ENCODE measurements around the gene TREX2. TPM values are rescaled to one million over a fixed set of nuclear protein-coding genes. Genes with fewer than 3 reads are reported as not detected.

Gene TREX2
- total and polyA plus RNA-seq, 2 experiments from 2014 or later: 0.81 to 1.7 TPM

DNA sequence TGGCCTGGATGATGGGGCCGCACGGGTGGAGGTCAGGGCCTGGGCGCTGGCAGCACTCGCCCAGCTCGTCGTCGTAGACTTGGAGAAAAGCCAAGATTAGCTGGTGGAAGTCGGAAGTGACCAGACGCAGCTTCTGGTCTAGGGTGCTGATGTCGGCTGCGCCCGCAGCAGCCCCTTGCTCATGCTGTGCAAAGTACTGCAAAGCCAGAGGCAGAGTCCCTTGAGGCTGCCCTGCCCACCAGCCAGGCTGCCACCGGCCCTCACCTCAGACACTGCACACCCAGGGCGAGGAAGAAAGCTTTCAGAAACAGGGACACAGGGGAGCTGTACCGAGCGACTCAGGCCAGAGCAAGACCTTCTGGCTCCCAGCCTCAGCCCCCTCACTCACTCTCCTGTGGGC is 9.7 kb upstream of the TREX2 start:
- Histone ChIP-seq H4K20me1 (replicated peaks; ENCODE audit: insufficient read depth) (no peaks in the 10 kb centered on the region), H3K36me3 (ENCODE audit: insufficient read depth) (no peaks in the 10 kb centered on the region), H3K4me3 (no peak overlapping the region), H3F3A (replicated peaks; ENCODE audit: low read depth) (no peaks in the 10 kb centered on the region), H3K4me1 (ENCODE audit: insufficient read depth) (no peaks in the 10 kb centered on the region), H3K27me3 (ENCODE audit: insufficient read depth) (no peaks in the 10 kb centered on the region), H3K79me2 (replicated peaks; ENCODE audit: insufficient read depth) (no peaks in the 10 kb centered on the region), H3K4me2 (no peak overlapping the region), H2AFZ (no peak overlapping the region), H3K9me2 (ENCODE audit: insufficient read depth) (no peaks in the 10 kb centered on the region), H3K27ac (ENCODE audit: low read depth) (no peak overlapping the region)
- H3K4me3 Mint-ChIP-seq: no peak overlapping the region
- DNase-seq (ENCODE audit: low spot score): no peak
- no peak overlapping the region for H3K27ac Mint-ChIP-seq
- peaks cover 4% of the 10 kb centered on the region for H3K27me3 Mint-ChIP-seq (ENCODE audit: insufficient read depth, low read depth, poor library complexity)
- no peaks in the 10 kb centered on the region for H3K4me1 Mint-ChIP-seq
- TF ChIP-seq, protein P1, sequence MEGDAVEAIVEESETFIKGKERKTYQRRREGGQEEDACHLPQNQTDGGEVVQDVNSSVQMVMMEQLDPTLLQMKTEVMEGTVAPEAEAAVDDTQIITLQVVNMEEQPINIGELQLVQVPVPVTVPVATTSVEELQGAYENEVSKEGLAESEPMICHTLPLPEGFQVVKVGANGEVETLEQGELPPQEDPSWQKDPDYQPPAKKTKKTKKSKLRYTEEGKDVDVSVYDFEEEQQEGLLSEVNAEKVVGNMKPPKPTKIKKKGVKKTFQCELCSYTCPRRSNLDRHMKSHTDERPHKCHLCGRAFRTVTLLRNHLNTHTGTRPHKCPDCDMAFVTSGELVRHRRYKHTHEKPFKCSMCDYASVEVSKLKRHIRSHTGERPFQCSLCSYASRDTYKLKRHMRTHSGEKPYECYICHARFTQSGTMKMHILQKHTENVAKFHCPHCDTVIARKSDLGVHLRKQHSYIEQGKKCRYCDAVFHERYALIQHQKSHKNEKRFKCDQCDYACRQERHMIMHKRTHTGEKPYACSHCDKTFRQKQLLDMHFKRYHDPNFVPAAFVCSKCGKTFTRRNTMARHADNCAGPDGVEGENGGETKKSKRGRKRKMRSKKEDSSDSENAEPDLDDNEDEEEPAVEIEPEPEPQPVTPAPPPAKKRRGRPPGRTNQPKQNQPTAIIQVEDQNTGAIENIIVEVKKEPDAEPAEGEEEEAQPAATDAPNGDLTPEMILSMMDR (conservative IDR thresholded peaks at IDR 0.05; ENCODE audit: low read depth in 2 of 2): no peak
- TF ChIP-seq, protein P2, sequence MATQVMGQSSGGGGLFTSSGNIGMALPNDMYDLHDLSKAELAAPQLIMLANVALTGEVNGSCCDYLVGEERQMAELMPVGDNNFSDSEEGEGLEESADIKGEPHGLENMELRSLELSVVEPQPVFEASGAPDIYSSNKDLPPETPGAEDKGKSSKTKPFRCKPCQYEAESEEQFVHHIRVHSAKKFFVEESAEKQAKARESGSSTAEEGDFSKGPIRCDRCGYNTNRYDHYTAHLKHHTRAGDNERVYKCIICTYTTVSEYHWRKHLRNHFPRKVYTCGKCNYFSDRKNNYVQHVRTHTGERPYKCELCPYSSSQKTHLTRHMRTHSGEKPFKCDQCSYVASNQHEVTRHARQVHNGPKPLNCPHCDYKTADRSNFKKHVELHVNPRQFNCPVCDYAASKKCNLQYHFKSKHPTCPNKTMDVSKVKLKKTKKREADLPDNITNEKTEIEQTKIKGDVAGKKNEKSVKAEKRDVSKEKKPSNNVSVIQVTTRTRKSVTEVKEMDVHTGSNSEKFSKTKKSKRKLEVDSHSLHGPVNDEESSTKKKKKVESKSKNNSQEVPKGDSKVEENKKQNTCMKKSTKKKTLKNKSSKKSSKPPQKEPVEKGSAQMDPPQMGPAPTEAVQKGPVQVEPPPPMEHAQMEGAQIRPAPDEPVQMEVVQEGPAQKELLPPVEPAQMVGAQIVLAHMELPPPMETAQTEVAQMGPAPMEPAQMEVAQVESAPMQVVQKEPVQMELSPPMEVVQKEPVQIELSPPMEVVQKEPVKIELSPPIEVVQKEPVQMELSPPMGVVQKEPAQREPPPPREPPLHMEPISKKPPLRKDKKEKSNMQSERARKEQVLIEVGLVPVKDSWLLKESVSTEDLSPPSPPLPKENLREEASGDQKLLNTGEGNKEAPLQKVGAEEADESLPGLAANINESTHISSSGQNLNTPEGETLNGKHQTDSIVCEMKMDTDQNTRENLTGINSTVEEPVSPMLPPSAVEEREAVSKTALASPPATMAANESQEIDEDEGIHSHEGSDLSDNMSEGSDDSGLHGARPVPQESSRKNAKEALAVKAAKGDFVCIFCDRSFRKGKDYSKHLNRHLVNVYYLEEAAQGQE (IDR thresholded peaks at IDR 0.05; ENCODE audit: unreplicated experiment): no peak
- TF ChIP-seq NANOG (IDR thresholded peaks at IDR 0.05; ENCODE audit: borderline replicate concordance) (no peak), CREB1 (CRISPR knock-in tag; IDR thresholded peaks at IDR 0.05; ENCODE audit: low read depth) (no peak), POLR2AphosphoS5 (IDR thresholded peaks at IDR 0.05; ENCODE audit: low read depth) (no peak), STAT1 (IDR thresholded peaks at IDR 0.05; ENCODE audit: unreplicated experiment) (no peak), JUNB (IDR thresholded peaks at IDR 0.05; ENCODE audit: unreplicated experiment) (no peak)
- no peaks in the 10 kb centered on the region for H3K9me3 Mint-ChIP-seq
- H3K36me3 Mint-ChIP-seq (ENCODE audit: low read depth): peaks cover 5% of the 10 kb centered on the region; the same call in 2 of the 3 replicates
- no peak for ATAC-seq

- Mint-ChIP-seq H3K27ac (no peak overlapping the region), H3K4me3 (no peak overlapping the region), H3K4me1 (no peaks in the 10 kb centered on the region), H3K27me3 (ENCODE audit: insufficient read depth, low read depth, poor library complexity) (peaks cover 4% of the 10 kb centered on the region), H3K9me3 (no peaks in the 10 kb centered on the region), H3K36me3 (ENCODE audit: low read depth) (peaks cover 5% of the 10 kb centered on the region; the same call in 2 of the 3 replicates)
- H3K4me2 ChIP-seq: no peak overlapping the region
- ATAC-seq (no peak), DNase-seq (ENCODE audit: low spot score) (no peak)
- H2AFZ ChIP-seq: no peak overlapping the region
- H3K27ac ChIP-seq (ENCODE audit: low read depth): no peak overlapping the region
- H3K4me1 ChIP-seq (ENCODE audit: insufficient read depth): no peaks in the 10 kb centered on the region
- no peaks in the 10 kb centered on the region for H3K36me3 ChIP-seq (ENCODE audit: insufficient read depth)
- no peak overlapping the region for H3K4me3 ChIP-seq
- TF ChIP-seq ETS1 (IDR thresholded peaks at IDR 0.05) (no peak), NANOG (IDR thresholded peaks at IDR 0.05; ENCODE audit: borderline replicate concordance) (no peak), EZH2phosphoT487 (IDR thresholded peaks at IDR 0.05; ENCODE audit: unreplicated experiment) (no peak), POLR2AphosphoS5 (IDR thresholded peaks at IDR 0.05; ENCODE audit: low read depth) (no peak), EZH2 (IDR thresholded peaks at IDR 0.05; ENCODE audit: low read depth, unreplicated experiment) (no peak), JUNB (IDR thresholded peaks at IDR 0.05; ENCODE audit: unreplicated experiment) (no peak), STAT1 (IDR thresholded peaks at IDR 0.05; ENCODE audit: unreplicated experiment) (no peak)
- TF ChIP-seq, protein P1 (conservative IDR thresholded peaks at IDR 0.05; ENCODE audit: low read depth in 2 of 2): no peak
- no peaks in the 10 kb centered on the region for H3F3A ChIP-seq (replicated peaks; ENCODE audit: low read depth)
- no peaks in the 10 kb centered on the region for H3K27me3 ChIP-seq (ENCODE audit: insufficient read depth)
- H3K9me2 ChIP-seq (ENCODE audit: insufficient read depth): no peaks in the 10 kb centered on the region
- H3K79me2 ChIP-seq (replicated peaks; ENCODE audit: insufficient read depth): no peaks in the 10 kb centered on the region
- H4K20me1 ChIP-seq (replicated peaks; ENCODE audit: insufficient read depth): no peaks in the 10 kb centered on the region
These were observed 9.2 kb upstream of the TREX2 start for GRCh38 chrX:153454901-153455550.

Measured in GM23338 (cell line).